Measurements from ENCODE around the gene SPAG4.

SPAG4 gene

DNA sequence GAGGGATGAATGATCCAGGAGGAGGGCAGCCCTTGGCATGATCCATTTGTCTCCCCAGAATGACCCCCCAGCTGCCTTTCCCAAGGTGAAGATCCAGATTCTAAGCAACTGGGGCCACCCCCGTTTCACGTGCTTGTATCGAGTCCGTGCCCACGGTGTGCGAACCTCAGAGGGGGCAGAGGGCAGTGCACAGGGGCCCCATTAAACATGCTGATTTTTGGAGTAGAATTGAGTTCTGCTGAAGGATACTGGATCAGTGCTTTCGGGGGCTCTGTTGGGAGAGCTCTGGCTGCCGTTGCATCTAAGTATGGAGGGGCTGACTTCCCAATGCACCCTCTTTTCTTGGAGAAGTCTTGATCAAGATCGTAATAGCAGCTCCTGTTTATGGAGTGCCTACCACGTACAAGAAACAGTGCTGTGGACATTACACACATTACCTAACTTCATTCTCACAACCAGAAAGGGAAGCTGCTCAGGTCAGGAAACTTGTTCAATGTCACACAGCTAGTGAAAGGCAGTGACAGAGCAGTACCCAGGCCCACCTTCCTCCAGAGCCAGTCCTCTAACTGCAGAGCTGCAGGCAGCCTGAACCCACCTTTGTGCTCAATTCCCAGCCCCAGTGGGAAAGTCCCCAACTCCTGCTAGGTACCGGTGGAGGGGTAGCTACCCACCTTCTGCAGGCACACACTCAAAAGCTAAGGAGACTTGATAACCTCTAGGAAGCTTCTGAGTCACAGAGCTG is 5.4 kb downstream of the SPAG4 start:
- no peak for DNase-seq

DNA sequence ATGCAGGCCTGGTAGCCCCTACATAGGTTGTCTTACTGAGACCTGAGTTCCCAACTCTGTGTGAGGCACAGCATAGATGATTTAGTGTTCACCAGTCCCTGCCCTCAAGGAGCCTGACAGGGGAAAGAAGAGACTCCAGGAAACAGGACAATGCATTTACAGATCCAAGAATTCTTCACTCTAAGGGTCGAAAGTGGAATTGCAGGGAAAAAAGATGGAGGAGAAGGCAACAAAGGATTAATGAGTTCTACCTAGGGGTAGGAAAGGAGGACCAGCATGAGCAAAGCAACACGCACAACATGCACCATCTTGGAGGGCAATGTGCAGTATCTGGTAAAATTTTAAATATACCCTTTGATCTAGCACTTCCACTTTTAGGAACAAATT is 5.9 kb downstream of the SPAG4 start:
- no peak for DNase-seq

DNA sequence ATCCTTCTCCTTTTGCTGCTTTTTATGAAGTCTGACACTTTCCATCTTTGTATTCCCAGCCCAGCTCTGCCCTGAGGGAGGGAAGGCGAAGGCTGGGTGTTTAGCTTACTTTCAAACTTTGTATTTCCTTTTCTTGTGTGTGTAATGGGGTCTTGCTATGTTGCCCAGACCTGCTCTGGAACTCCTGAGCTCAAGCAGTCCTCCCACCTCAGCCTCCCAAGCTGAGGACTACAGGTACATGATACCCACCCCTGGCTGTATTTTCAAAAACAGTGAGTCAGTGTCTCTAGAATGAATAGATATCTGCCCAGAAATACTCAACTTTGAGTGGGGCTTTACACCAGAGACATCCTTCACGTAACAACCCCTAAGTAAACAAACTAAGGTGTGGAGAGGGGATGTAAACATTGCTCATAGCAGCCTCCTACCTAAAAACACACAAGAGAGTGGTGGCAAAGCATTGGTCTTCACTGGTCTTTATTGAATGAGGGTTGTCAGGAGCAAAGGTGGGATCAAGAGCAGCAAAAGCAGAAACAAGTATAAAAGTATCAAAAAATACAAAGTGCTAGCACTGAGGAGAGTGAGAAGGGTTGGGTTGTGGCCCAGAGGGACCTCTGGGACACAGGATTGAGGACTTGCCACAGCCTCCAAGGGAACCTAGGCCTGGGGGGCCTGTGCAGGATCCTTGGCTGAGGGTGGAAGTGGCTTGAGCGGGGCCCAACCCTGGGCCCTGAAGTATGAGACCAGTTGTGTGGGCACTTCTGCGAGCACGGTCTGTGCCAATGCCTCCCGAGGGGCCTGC is 10.2 kb downstream of the SPAG4 start:
- no peak for DNase-seq

DNA sequence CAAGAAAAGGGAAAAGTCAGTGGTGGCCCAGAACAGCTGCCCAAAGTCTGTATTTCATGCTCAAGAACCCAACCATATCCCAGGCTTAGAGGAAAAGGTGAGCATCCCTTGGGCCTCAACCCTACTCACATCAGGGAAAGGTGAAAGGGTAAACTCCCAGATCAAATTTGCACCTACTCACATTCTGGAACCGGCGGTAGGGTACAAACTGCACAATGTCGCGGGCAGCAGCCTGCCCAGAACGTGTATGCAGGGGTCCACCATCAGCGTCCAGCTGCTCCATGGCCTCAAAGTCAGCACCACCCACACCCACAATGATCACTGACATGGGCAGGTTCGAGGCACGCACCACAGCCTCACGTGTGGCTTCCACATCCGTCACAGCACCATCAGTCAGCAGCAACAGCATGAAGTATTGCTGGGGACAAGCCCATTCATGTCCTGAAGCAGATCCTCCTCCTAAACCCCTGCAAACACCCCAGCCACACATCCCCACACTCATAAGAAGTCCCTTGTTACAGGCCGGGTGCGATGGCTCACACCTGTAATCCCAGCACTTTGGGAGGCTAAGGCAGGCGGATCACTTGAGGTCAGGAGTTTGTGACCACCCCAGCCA is 10.9 kb downstream of the SPAG4 start:
- DNase-seq = no peak

DNA sequence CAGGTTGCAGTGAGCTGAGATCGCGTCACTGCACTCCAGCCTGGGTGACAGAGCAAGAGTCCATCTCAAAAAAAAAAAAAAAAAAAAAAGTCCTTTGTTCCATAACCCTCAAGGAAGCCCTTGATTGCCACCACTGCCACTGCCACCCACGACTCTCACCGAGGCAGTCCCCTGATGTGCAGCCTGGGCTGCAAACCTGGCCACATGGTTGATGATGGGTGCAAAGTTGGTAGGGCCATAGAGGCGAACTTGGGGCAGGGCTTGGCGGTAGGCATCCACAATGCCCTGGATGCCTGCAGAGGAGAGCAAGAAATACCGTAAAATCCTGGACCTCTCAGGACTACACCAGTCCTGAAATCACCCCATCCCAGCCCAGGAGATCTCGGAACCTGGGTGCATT is 11.5 kb downstream of the SPAG4 start:
- no peak for DNase-seq

DNA sequence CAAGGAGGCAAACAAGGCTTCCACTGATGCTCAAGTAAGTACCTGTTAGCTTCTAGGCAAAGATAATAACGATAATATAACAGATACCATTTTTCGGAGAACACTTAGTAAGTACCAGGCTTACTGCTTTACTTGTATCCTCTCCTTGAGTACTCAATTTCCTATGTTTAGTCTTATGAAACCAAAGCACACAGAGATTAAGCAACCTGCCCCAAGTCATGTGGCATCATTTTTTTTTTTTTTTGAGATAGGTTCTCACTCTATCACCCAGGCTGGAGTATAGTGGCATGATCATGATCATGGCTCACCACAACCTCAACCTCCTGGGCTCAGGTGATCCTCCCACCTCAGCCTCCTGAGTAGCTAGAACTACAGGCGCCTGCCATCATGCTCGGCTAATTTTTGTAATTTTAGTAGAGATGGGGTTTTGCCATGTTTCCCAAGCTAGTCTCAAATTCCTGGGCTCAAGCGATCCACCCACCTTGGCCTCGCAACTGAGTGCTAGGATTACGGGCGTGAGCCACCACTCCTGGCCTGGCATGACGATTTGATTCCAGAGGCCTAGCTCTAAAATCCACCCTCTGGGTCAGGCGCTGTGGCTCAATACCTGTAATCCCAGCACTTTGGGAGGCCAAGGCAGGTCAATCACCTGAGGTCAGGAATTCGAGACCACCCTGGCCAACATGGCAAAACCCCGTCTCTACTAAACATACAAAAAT is 14.0 kb downstream of the SPAG4 start:
- no peak for DNase-seq

DNA sequence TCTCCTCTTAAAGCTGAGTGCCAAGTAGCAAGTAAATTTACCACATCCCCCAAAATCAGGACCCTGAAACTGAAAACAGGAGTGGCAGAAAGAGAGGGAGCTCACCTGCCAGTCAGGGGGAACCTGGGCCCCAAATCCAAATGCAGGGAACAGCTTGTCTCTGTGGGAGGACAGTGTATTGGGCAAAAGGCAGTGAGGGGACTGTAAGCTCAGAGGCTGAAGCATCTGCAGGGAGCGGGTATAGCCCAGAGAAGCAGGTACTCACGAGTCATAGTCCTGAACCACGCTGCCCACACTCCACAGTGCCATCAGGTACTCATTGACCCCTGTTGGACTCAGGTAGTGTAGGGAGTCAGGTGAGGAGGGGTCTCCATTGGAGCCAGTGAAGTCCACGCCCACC is 15.0 kb downstream of the SPAG4 start:
- DNase-seq = no peak

DNA sequence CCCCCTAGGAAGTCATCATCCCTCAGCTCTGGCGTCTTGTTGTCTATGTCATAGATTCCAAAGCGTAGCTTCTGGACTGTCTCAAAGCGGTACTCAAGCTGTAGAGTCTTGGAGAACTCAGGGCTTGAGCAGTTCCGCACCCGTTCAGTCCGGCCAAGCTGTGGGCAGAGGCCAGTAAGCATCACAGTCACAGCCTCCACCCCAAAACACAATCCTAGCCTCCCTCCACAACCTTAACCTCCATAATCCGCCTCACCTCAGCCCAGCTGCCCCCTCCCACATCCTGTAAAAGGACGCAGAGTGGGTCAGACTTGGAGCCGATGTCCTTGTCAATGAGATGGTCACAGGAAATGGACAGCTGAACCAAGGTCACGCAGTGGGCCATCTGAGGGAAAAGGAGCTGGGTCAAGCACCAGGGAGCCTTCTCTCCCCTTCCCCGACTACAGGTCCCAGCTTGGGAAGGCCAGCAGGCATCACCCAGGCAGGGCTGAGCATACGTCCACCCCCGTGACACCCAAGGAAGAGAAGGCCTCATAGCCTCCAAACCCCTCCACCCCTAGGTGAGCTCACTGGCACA is 17.0 kb downstream of the SPAG4 start:
- DNase-seq = no peak

DNA sequence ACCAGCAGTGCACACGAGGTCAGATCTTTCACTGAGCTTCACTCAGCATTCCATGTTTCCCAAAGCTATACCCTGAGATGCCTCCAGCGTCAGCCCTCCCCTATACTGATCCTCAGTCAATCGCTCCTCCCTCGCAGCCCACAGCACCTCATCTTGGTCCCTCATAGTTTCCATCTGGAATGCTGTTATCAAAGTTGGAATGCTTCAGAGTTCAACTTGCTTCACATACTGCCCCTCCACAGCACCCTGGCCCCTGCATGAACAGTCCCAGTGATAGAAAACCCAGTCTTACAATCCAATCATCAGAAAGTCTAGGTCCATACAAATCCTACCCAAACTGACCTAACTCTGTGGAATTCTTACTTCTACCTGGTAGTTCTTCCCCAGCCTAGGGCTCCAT is 20.0 kb downstream of the SPAG4 start:
- no peak for DNase-seq

DNA sequence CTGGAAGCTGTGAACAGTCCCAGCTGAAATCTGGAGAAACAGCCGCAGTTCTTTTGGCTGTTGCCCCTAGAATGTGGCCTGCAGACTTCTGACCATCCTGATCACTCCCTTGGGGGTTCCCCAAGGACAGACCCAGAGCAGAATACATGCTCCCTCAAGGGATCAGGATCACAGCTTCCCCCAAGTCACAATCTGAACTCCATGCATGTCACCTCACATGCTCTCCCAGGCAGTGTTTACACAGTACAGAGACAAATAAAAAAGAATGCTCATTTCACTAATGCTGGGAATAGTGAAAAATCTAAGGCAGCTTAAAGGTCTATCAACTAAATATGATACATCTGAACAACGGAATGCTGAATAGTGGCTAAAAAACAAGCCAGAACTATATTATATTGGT is 20.5 kb downstream of the SPAG4 start:
- DNase-seq = no peak

DNA sequence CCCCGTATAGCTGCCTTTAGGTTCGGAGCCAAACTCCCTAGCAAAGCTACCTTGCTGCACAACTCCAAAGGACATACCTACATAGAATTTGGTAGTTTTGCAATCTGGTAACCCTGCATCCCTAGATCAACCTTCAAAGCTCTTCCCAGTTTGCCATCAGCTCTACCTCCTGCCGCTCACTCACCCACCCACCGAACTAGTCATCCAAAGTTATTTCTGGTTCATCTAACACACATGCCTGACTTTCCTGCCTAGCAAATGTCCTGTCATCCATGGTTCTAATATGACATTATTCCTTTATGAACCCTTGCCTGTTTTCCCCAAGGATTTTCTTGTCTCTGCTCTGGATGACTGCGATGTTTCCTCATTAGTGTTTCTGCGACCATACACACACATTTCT is 21.6 kb downstream of the SPAG4 start:
- DNase-seq = peak in 10 of 56 donors; percentile 3 to 26 (median 16)

DNA sequence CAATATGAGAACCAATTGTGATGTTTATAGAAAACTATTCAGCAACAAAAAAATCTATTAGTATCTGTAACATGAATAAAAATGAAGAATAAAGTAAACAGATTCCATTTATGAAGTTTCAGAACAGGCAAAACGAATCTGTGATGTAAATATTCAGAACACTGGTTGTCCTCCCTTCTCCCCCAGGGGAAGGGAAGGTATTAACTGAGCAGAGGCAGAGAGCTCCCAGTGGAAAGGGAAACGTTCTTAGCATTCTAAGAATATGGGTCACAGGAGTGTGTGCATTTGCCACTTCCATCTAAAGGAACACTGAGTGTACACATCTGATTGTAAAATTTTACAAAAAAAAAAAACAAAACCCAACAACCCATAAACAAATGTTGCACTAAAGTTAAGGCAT is 23.1 kb downstream of the SPAG4 start:
- DNase-seq = no peak

DNA sequence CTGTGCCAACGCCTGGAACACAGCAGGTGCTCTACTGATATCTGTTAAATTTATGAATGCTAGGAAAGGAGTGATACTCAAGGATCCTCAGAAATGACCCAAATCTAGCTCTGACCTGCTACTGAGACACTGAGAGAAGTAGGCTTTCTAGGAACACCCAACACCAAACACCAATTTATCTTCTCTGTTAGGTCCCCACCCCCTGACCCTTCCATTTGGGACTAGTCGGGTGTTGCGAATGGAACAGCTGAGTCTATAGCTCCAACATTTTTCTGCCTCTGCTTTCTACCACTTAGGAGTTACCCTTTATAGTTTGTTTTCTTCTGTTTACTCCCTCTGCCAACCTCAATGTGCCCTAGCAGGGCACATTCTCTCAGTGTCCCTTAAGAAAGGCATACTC is 25.1 kb downstream of the SPAG4 start:
- no peak for DNase-seq

DNA sequence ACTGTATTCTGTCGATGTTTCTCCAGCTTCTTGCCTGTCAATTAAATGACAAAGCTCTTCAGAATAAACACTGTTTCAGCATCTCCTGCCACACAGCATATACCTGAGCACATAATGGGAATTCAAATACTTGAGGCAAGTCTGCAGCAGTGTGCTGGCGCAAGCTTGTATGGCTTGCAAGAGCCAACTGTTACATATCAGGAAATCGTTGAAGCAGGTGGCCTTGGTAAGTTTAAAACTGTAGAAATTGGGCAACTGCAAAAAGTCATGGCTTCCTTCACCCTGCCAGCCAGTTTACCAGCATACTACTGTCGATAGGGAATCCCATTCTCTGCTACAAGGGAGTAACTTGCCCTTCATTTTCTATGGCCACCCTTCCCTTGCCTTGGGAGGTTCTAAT is 26.1 kb downstream of the SPAG4 start:
- DNase-seq = no peak

DNA sequence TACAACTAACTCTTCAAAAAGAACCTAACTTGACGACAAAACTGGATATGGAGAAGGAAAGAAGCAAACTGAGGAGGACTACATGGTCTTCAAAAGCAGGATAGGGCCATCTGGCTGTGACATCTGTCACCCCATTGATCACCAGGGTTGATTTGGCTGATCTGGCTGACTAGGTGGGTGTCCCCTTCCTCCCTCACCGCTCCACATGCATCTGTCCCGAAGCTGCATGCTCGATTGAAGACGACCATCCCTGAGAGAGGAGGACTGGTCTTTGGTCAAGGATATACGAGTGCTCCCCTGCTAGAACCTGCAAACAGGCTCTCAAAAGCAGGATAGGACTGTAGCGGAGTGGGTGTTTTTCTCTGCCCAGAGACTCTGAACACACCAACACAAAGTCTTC is 27.4 kb downstream of the SPAG4 start:
- no peak for DNase-seq

DNA sequence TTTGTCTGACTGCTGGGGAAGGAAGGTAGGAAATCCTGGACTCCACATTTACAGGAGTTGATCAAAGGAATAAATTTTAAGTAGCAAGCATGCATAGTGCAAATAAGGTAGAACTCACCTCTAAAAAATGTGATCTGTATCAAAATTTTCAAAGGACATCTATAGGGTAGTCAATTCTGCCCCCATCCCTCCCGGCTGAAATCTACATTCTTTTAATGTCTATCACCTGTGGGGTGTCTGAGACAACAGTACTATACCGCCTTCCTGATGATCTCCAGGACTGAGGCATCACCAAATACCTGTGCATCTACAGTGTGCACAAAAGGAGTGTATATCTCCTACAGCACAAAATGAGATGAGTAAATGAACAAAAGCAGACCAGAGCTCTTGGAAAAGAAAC is 29.2 kb downstream of the SPAG4 start:
- DNase-seq = no peak

DNA sequence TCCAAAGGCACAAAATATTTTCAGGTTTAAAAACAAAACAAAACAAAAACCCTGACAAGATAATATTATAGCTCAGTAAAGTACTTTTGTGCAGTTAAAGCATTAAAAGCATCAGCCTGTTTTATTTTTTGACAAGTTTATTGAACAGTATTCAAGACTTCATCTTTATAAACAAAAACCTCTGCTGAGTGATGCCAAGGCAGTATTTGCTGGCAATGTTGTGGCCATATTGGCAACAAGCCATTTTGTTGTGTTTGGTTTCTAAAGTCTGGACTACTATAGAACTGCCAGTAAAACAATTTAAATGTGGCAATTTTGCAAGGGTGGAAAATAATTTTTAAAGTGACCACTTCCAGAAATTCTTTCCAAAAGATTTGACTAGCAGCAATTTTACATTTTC is 33.2 kb downstream of the SPAG4 start:
- peak in 2 of 56 donors; percentile 5 to 11 for DNase-seq

DNA sequence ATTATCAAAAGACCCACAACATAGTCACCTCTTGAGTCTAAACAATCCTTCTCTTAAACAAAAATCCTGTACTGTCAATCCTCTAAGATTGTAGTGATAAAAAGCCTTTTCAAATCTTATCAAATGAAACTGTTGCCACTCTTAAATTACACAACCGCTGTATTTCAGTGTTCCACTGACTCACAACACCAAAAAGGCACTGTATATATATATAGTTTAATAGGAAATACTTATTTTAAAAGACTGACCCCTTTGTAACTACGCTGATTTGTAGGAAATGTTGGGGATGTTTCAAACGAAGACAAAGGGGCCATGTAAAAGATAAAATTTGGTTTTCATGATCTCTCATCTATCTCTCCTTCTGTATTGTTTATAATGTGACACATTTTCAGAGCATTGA is 35.0 kb downstream of the SPAG4 start:
- DNase-seq = no peak

DNA sequence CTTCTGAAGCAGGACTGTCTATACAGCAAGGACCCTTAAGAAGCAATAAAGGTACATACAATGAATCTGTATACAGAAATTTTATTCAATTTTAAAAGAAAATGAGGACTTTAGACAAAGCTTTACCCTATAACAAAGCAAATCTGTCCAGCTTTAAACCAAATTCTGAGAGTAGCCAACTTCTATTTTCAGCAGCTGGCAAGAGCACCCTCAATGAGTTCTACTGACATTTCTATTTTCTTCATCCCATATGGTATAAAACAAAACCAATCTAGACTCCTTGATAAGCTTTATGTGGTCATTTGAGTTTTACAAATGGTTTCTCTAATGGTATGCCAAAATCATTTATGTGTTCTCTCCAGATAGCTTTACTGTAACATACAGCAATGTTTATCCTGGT is 36.3 kb downstream of the SPAG4 start:
- DNase-seq = no peak

DNA sequence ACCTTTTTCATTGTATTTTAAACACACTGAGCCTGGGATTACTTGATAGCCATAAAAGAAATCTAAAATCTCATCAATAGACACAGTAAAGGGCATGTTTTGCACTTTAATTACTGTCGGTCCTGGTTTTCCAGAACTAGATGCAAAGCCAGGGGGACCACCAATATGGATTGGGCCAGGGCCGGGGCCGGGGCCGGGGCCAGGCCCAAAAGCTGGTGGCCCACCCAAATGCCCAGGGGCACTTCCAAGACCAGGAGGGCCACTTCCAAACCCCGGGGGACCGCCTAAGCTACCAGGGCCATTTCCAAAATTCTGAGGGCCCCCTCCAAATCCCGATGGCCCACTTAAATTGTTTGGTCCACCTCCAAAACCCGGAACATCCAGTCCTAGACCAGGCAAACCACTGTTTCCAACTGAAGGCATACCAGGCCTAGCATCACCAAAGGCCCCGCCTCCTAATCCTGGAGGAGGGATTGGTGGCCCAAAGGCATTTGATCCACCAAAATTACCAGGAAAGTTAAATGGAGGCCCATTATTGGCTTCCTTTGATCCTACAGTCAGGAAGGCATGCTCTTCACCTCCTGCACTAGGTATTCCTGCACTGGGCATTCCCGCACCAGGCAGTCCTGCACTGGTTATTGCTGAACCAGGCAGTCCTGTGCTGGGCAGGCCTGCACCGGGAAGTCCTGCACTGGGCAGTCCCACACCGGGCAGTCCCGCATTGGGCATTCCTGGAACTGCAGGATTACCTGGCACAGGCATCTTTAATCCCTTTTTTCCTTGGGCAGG is 37.2 kb downstream of the SPAG4 start:
- no peak for DNase-seq

DNA sequence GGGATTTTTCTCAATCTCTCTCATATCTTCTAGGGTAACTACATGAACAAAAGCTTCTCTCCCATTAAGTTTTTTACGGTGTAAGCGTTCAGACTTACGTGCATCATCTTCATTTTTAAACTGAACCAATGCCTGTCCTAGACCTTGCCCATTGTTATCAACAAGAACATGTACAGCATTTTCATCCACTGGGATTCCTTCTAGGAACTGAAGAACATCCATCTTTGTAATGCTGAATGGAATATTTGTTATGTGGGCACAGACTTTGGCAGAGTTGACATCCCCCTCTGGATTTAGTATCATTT is 37.8 kb downstream of the SPAG4 start:
- no peak for DNase-seq

All from nucleus accumbens (tissue), 56 donors.